Fibroblast of upper back skin (primary cell): ENCODE measurements around the gene SORCS3.

Experiments
- DNase-seq: peaks from one replicate; pipeline ENCODE4 v3.0.0-alpha.2; 2013

SORCS3 gene

GRCh38 chr10:105024184-105024583 lies 383.1 kb downstream of the SORCS3 start:
- no peak for DNase-seq

- DNase-seq: no peak
These were observed 384.0 kb downstream of the SORCS3 start for GRCh38 chr10:105025092-105025491.

GRCh38 chr10:105026566-105026965 lies 385.5 kb downstream of the SORCS3 start:
- no peak for DNase-seq

GRCh38 chr10:105029286-105029685 lies 388.2 kb downstream of the SORCS3 start:
- no peak for DNase-seq

GRCh38 chr10:105037022-105037421 lies 395.9 kb downstream of the SORCS3 start:
- peak; percentile 12 for DNase-seq

- no peak for DNase-seq
These were observed 400.9 kb downstream of the SORCS3 start for GRCh38 chr10:105041956-105042355.

GRCh38 chr10:105042906-105043552 lies 401.9 kb downstream of the SORCS3 start:
- DNase-seq: no peak

- DNase-seq: no peak
These were observed 403.8 kb downstream of the SORCS3 start for GRCh38 chr10:105044902-105045301.

- no peak for DNase-seq
These were observed 415.3 kb downstream of the SORCS3 start for GRCh38 chr10:105056413-105056812.

- DNase-seq: peak; percentile 55
These were observed 421.9 kb downstream of the SORCS3 start for GRCh38 chr10:105062951-105063350.

GRCh38 chr10:105063796-105064195 lies 422.7 kb downstream of the SORCS3 start:
- DNase-seq: peak; percentile 65

- peak; percentile 73 for DNase-seq
These were observed 427.4 kb downstream of the SORCS3 start for GRCh38 chr10:105068497-105068896.

- no peak for DNase-seq
These were observed 429.2 kb downstream of the SORCS3 start for GRCh38 chr10:105070249-105070648.

GRCh38 chr10:105070952-105071351 lies 429.9 kb downstream of the SORCS3 start:
- peak; percentile 13 for DNase-seq

GRCh38 chr10:105071980-105072379 lies 430.9 kb downstream of the SORCS3 start:
- no peak for DNase-seq

- no peak for DNase-seq
These were observed 432.9 kb downstream of the SORCS3 start for GRCh38 chr10:105073999-105074398.

GRCh38 chr10:105075031-105075430 lies 433.9 kb downstream of the SORCS3 start:
- DNase-seq: no peak

- no peak for DNase-seq
These were observed 444.9 kb downstream of the SORCS3 start for GRCh38 chr10:105085980-105086379.

GRCh38 chr10:105094048-105094447 lies 453.0 kb downstream of the SORCS3 start:
- DNase-seq: peak; percentile 41

GRCh38 chr10:105096316-105096715 lies 455.2 kb downstream of the SORCS3 start:
- DNase-seq: no peak

GRCh38 chr10:105102977-105103376 lies 461.9 kb downstream of the SORCS3 start:
- DNase-seq: no peak

- no peak for DNase-seq
These were observed 463.2 kb downstream of the SORCS3 start for GRCh38 chr10:105104297-105104696.

GRCh38 chr10:105109164-105109563 lies 468.1 kb downstream of the SORCS3 start:
- no peak for DNase-seq

- DNase-seq: no peak
These were observed 471.8 kb downstream of the SORCS3 start for GRCh38 chr10:105112862-105113261.

GRCh38 chr10:105113666-105114065 lies 472.6 kb downstream of the SORCS3 start:
- DNase-seq: no peak
